Keratinocyte (primary cell): ENCODE data around the gene BCL2. TPM values are rescaled to one million over a fixed set of nuclear protein-coding genes. Genes with fewer than 3 reads are reported as not detected.

Experiments used
- DNase-seq: peaks from one replicate; pipeline ENCODE4 v3.0.0-alpha.2; 2011; ENCODE audit warnings: low read depth, missing footprints, low spot score
- FAIRE-seq: peaks from 2 replicates; lab custom pipeline; 2011; peaks lifted over from hg19 to GRCh38; lab: Jason Lieb, UNC
- H2AFZ ChIP-seq: 2 replicates; pipeline ENCODE4 v1.6.0; 2012; ENCODE audit warnings: low read length, control low read depth, inconsistent platforms; ENCODE audit not compliant: control insufficient read depth
- H3K27ac ChIP-seq: 2 replicates; pipeline ENCODE4 v1.5.1; 2011; ENCODE audit warnings: low read length; ENCODE audit not compliant: control insufficient read depth, insufficient read depth
- H3K27me3 ChIP-seq: 3 replicates; pipeline ENCODE4 v1.6.0; 2011; ENCODE audit warnings: low read length; ENCODE audit not compliant: control insufficient read depth, insufficient read depth; ENCODE audit errors: extremely low read depth
- H3K36me3 ChIP-seq, 2 experiments: 2 replicates in 1 of 2; 3 replicates in 1 of 2; pipeline ENCODE4 v1.5.1; 2011; ENCODE audit warnings: low read length in 2 of 2, mild to moderate bottlenecking in 1 of 2; ENCODE audit not compliant: control insufficient read depth in 2 of 2, insufficient read depth in 2 of 2; ENCODE audit errors: extremely low read depth in 1 of 2
- H3K4me1 ChIP-seq: 3 replicates; pipeline ENCODE4 v1.5.1; 2011; ENCODE audit warnings: low read length; ENCODE audit not compliant: control insufficient read depth, insufficient read depth; ENCODE audit errors: extremely low read depth
- H3K4me2 ChIP-seq: 3 replicates; pipeline ENCODE4 v1.6.0; 2011; ENCODE audit warnings: low read depth, low read length; ENCODE audit not compliant: control insufficient read depth, insufficient read depth; ENCODE audit errors: extremely low read depth
- H3K4me3 ChIP-seq, 3 experiments: fragments of 200-600 bp in 1 of 3; sonication (generic) in 1 of 3; 2 replicates in 2 of 3; 3 replicates in 1 of 3; pipeline ENCODE4 v1.5.1; 2011 to 2016; ENCODE audit warnings: low read length in 3 of 3, mild to moderate bottlenecking in 3 of 3, control low read depth in 2 of 3, inconsistent platforms in 1 of 3, low read depth in 1 of 3, mixed read lengths in 1 of 3, mixed run types in 1 of 3, moderate library complexity in 1 of 3; ENCODE audit not compliant: control insufficient read depth in 2 of 3, insufficient read depth in 2 of 3; ENCODE audit errors: extremely low read depth in 1 of 3
- H3K79me2 ChIP-seq: 2 replicates; pipeline ENCODE4 v1.6.0; 2012; ENCODE audit warnings: low read length; ENCODE audit not compliant: control insufficient read depth, insufficient read depth
- H3K9ac ChIP-seq: 3 replicates; pipeline ENCODE4 v1.6.0; 2011; ENCODE audit warnings: low read length; ENCODE audit not compliant: control insufficient read depth, insufficient read depth; ENCODE audit errors: extremely low read depth
- H3K9me1 ChIP-seq: 3 replicates; pipeline ENCODE4 v1.6.0; 2011; ENCODE audit warnings: low read length; ENCODE audit not compliant: control insufficient read depth, insufficient read depth; ENCODE audit errors: extremely low read depth
- H3K9me3 ChIP-seq: 2 replicates; pipeline ENCODE4 v1.5.1; 2012; ENCODE audit warnings: low read depth, low read length; ENCODE audit not compliant: control insufficient read depth
- H4K20me1 ChIP-seq: 3 replicates; pipeline ENCODE4 v1.6.0; 2011; ENCODE audit warnings: low read length; ENCODE audit not compliant: control insufficient read depth, insufficient read depth; ENCODE audit errors: extremely low read depth
- EZH2 ChIP-seq: IDR thresholded peaks from one replicate; pipeline ENCODE4 v1.6.1; 2012; ENCODE audit warnings: inconsistent platforms, mild to moderate bottlenecking, low read length, moderate library complexity
- dilution Hi-C: fragments of 300-500 bp; cut with MboI; formaldehyde crosslinking; loops from one replicate; pipeline ENCODE4 v1.7.0; 2020; ENCODE audit warnings: low sequenced_read_pairs; ENCODE audit not compliant: extremely low pct_ligation_motif_present
- polyA plus RNA-seq, 5 experiments: library from polyadenylated mRNA; depleted of rRNA in 3 of 5; stranded (reverse) in 3 of 5; stranded (forward) in 1 of 5; unstranded in 1 of 5; fragments of >200 nt; gene quantifications; 1 replicate in 1 of 5; 2 replicates in 3 of 5; 3 replicates in 1 of 5; pipeline versions ENCODE4 v1.2.1 to v1.2.3, GENCODE V29; 2011 to 2012; ENCODE audit warnings: missing spikeins in 2 of 5, low read depth in 1 of 5, low replicate concordance in 1 of 5
- TF ChIP-seq, protein P1 (sequence below), 3 experiments: IDR thresholded peaks in 1 of 3; conservative IDR thresholded peaks in 1 of 3; optimal IDR thresholded peaks in 1 of 3; 2 replicates in 2 of 3; 3 replicates in 1 of 3; pipeline versions ENCODE3 to v1.5.1; 2011; ENCODE audit warnings: low read length in 3 of 3, mild to moderate bottlenecking in 3 of 3, moderate library complexity in 2 of 3, control low read depth in 1 of 3, inconsistent platforms in 1 of 3; ENCODE audit not compliant: insufficient read depth in 2 of 3; ENCODE audit errors: extremely low read depth in 1 of 3

BCL2 gene
- polyA plus RNA-seq, 1 donor (not counting 4 experiments of a cell fraction or from before 2014, with no cell fraction given): 0.30 TPM

DNA sequence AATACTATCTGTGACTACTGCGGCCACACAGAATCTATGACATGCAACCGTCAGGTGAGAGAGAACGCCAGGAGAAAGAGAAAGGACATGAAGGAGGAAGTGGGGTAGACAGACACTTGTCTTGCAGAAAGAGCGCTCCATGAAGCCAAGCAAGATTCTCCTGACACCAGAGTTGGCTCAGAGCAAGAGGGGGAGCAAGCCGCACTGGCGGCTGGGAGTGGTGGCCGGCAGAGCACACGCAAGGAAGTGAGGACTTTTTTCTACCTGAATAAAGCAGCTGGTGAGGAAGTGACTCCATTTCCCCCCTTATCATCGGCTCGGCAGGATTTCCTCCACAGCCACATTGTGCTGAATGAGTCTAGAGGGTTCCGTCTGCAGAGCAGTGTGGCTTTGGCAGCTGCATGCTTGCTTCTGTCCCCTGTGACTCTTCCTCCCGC is 181.6 kb downstream of the BCL2 start:
- no peak for TF ChIP-seq EZH2
- TF ChIP-seq, protein P1, sequence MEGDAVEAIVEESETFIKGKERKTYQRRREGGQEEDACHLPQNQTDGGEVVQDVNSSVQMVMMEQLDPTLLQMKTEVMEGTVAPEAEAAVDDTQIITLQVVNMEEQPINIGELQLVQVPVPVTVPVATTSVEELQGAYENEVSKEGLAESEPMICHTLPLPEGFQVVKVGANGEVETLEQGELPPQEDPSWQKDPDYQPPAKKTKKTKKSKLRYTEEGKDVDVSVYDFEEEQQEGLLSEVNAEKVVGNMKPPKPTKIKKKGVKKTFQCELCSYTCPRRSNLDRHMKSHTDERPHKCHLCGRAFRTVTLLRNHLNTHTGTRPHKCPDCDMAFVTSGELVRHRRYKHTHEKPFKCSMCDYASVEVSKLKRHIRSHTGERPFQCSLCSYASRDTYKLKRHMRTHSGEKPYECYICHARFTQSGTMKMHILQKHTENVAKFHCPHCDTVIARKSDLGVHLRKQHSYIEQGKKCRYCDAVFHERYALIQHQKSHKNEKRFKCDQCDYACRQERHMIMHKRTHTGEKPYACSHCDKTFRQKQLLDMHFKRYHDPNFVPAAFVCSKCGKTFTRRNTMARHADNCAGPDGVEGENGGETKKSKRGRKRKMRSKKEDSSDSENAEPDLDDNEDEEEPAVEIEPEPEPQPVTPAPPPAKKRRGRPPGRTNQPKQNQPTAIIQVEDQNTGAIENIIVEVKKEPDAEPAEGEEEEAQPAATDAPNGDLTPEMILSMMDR (optimal IDR thresholded peaks at IDR 0.05 in 1 of 3, IDR thresholded peaks at IDR 0.05 in 1 of 3, conservative IDR thresholded peaks at IDR 0.05 in 1 of 3; ENCODE audit: extremely low read depth in 1 of 3, insufficient read depth in 2 of 3, low read length in 3 of 3): no peak
- no peak overlapping the region for H3K4me3 ChIP-seq
- H3K27ac ChIP-seq: no peak overlapping the region
- H3K4me2 ChIP-seq: no peak overlapping the region
- H3K9me3 ChIP-seq: no peaks in the 10 kb centered on the region
- dilution Hi-C loops: no loop called here
- no peak overlapping the region for H2AFZ ChIP-seq
- no peaks in the 10 kb centered on the region for H4K20me1 ChIP-seq
- FAIRE-seq (no peak), DNase-seq (no peak)
- no peaks in the 10 kb centered on the region for H3K36me3 ChIP-seq
- H3K9ac ChIP-seq: no peak overlapping the region
- H3K4me1 ChIP-seq: no peaks in the 10 kb centered on the region
- H3K27me3 ChIP-seq: peaks cover 7% of the 10 kb centered on the region
- no peaks in the 10 kb centered on the region for H3K79me2 ChIP-seq
- no peaks in the 10 kb centered on the region for H3K9me1 ChIP-seq

GRCh38 chr18:63135101-63135500 is 184.5 kb downstream of the BCL2 start:
- Histone ChIP-seq H3K4me3 (no peak overlapping the region), H3K9me3 (no peaks in the 10 kb centered on the region), H3K27me3 (peaks cover 15% of the 10 kb centered on the region), H3K4me2 (no peak overlapping the region), H4K20me1 (no peaks in the 10 kb centered on the region), H3K27ac (no peak overlapping the region), H3K9me1 (no peaks in the 10 kb centered on the region), H3K9ac (no peak overlapping the region), H3K36me3 (no peaks in the 10 kb centered on the region), H3K79me2 (no peaks in the 10 kb centered on the region), H2AFZ (no peak overlapping the region), H3K4me1 (no peaks in the 10 kb centered on the region)
- DNase-seq: no peak
- dilution Hi-C loops: no loop called here
- FAIRE-seq: no peak
- TF ChIP-seq, protein P1 (optimal IDR thresholded peaks at IDR 0.05 in 1 of 3, IDR thresholded peaks at IDR 0.05 in 1 of 3, conservative IDR thresholded peaks at IDR 0.05 in 1 of 3; ENCODE audit: extremely low read depth in 1 of 3, insufficient read depth in 2 of 3, low read length in 3 of 3): no peak
- TF ChIP-seq EZH2: no peak
